IMR-90 (cell line): ENCODE data around the gene PCYT2.

ENCODE experiments used
- CEBPB ChIP-seq: IDR thresholded peaks from 2 replicates; pipeline ENCODE4 v1.6.1; 2012; ENCODE audit warnings: low read depth, low read length, improper control_type of control experiment
- CTCF ChIP-seq: conservative IDR thresholded peaks from 2 replicates; pipeline ENCODE4 v1.5.1; 2012; ENCODE audit warnings: mild to moderate bottlenecking, low read depth, low read length, improper control_type of control experiment

DNA sequence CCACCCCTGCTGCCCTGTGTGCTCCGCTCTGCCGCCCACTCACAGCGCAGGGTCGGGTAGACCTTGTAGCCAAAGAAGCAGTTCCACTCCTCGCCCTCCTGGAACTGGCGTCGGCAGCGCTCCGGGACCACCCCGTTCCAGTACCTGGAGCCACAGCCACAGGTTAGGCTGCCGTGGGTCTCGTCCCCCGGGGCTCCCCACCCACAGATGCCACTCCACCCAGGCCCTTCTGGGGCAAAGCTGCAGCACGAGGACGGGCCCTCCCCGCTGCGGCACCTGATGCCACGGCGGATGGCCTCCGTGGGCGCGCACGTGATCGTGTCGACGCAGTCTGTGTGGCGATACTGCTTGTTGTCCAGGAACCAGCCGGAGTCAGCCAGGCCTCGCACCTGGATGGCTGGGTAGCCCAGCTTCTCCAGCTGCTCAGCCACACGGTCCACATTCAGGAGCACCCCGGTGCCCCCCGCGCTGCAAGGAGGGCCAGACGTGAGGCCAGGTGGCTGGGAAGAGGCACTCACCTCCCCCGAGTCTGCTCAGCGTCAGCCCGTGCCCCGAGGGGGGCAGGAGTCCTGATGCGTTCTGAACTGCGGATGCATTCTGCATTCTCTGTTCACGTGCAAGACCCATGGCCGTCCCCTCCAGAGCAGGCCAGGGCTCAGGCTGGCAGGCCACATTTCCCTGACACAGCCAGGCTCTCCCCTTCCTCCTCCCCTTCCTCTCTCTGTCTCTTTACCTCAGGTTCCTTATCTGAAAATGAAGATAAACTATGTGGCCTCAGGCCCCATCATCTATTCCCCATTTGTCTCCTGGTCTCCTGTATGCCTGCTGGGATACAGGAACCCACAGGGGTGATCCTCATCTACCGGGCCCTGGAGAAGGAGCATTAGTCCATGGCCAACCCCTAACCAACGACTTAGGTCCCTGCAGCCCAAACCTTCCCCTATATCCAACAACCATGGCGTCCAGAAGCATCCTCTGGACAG lies 45.7 kb upstream of the PCYT2 start:
- TF ChIP-seq CTCF (no peak), CEBPB (no peak)
